ENCODE results near the gene RDH13. TPM values are rescaled to one million over a fixed set of nuclear protein-coding genes. Genes with fewer than 3 reads are reported as not detected.

The RDH13 gene
- total RNA-seq, 1 donor from 2014 or later: 9.0 TPM

DNA sequence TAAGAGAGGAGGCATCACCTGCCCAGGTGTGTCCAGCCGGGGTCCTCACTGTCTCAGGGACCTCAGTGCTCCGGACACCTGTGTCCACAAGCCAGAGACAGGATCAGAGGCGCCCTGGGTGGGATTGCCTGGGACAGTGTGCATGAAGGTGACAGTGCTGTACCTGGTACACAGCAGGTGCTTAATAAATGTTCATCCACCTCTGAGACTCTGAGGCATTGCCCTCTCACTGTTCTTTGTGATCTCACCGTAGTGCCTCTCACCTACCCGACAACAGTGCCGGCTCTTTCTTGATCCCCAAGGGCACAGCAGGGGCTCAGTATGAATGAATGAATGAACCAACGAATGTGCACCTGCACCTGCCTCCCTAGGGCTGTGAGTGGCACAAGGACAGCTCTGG lies 9.2 kb downstream of the RDH13 start:
- Mint-ChIP-seq H3K36me3 (peaks cover 25% of the 10 kb centered on the region), H3K27me3 (ENCODE audit: insufficient read depth, low read depth) (peaks cover 4% of the 10 kb centered on the region), H3K4me3 (no peak overlapping the region), H3K9me3 (no peaks in the 10 kb centered on the region), H3K4me1 (no peaks in the 10 kb centered on the region), H3K27ac (no peak overlapping the region)
- Histone ChIP-seq H3K9me3 (ENCODE audit: low read depth) (no peaks in the 10 kb centered on the region), H2AFZ (replicated peaks) (no peak overlapping the region), H3K4me1 (no peaks in the 10 kb centered on the region), H4K20me1 (ENCODE audit: low read depth) (no peaks in the 10 kb centered on the region), H3K27me3 (no peaks in the 10 kb centered on the region), H3K4me2 (no peak overlapping the region), H3K9ac (no peak overlapping the region), H3K4me3 (no peak overlapping the region), H3K79me2 (ENCODE audit: low read depth) (no peaks in the 10 kb centered on the region), H3K27ac (no peak overlapping the region), H3F3A (ENCODE audit: low read depth) (no peaks in the 10 kb centered on the region), H3K36me3 (no peaks in the 10 kb centered on the region)
- TF ChIP-seq EZH2 (IDR thresholded peaks at IDR 0.05) (no peak), EZH2phosphoT487 (IDR thresholded peaks at IDR 0.05) (no peak)
- TF ChIP-seq, protein P1, sequence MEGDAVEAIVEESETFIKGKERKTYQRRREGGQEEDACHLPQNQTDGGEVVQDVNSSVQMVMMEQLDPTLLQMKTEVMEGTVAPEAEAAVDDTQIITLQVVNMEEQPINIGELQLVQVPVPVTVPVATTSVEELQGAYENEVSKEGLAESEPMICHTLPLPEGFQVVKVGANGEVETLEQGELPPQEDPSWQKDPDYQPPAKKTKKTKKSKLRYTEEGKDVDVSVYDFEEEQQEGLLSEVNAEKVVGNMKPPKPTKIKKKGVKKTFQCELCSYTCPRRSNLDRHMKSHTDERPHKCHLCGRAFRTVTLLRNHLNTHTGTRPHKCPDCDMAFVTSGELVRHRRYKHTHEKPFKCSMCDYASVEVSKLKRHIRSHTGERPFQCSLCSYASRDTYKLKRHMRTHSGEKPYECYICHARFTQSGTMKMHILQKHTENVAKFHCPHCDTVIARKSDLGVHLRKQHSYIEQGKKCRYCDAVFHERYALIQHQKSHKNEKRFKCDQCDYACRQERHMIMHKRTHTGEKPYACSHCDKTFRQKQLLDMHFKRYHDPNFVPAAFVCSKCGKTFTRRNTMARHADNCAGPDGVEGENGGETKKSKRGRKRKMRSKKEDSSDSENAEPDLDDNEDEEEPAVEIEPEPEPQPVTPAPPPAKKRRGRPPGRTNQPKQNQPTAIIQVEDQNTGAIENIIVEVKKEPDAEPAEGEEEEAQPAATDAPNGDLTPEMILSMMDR (IDR thresholded peaks at IDR 0.05): no peak
- DNase-seq (ENCODE audit: low spot score): no peak

GRCh38 chr19:55050749-55051532 lies 12.0 kb downstream of the RDH13 start:
- H3K36me3 ChIP-seq: no peaks in the 10 kb centered on the region
- H3K9me3 Mint-ChIP-seq: no peaks in the 10 kb centered on the region
- H3K27me3 Mint-ChIP-seq (ENCODE audit: insufficient read depth, low read depth): peaks cover 2% of the 10 kb centered on the region
- H3K27ac Mint-ChIP-seq: no peak overlapping the region
- H3K4me1 ChIP-seq: no peaks in the 10 kb centered on the region
- no peak for DNase-seq (ENCODE audit: low spot score)
- H3K4me3 Mint-ChIP-seq: no peak overlapping the region
- H3K4me3 ChIP-seq: no peak overlapping the region
- H3K79me2 ChIP-seq (ENCODE audit: low read depth): no peaks in the 10 kb centered on the region
- no peak overlapping the region for H3K9ac ChIP-seq
- H4K20me1 ChIP-seq (ENCODE audit: low read depth): no peaks in the 10 kb centered on the region
- H3K27me3 ChIP-seq: no peaks in the 10 kb centered on the region
- TF ChIP-seq EZH2 (IDR thresholded peaks at IDR 0.05): no peak
- TF ChIP-seq EZH2phosphoT487 (IDR thresholded peaks at IDR 0.05): no peak
- TF ChIP-seq, protein P1 (IDR thresholded peaks at IDR 0.05): no peak
- H3K36me3 Mint-ChIP-seq: peaks cover 15% of the 10 kb centered on the region
- H3K4me2 ChIP-seq: no peak overlapping the region
- no peak overlapping the region for H2AFZ ChIP-seq (replicated peaks)
- H3F3A ChIP-seq (ENCODE audit: low read depth): no peaks in the 10 kb centered on the region
- no peaks in the 10 kb centered on the region for H3K9me3 ChIP-seq (ENCODE audit: low read depth)
- H3K27ac ChIP-seq: no peak overlapping the region
- H3K4me1 Mint-ChIP-seq: no peaks in the 10 kb centered on the region

DNA sequence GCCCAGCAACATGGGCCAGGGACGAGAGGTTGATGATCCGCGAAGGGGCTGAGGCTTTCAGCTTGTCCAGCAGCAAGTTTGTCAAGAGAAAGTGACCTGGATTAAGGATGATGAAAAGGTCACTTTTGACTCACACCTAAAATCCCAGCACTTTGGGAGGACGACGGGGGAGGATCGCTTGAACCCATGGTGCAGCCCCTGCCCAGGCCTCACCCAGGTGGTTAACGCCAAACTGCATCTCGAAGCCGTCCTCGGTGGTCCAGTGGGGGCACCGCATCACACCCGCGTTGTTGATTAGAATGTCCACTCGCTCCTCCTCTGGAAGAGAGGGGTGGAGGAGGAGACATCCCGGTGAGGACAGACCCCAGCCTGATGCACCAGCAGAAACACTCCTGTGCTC lies 14.5 kb downstream of the RDH13 start:
- Histone ChIP-seq H3K36me3 (no peaks in the 10 kb centered on the region), H3K4me3 (no peak overlapping the region), H4K20me1 (ENCODE audit: low read depth) (no peaks in the 10 kb centered on the region), H3K79me2 (ENCODE audit: low read depth) (no peaks in the 10 kb centered on the region), H3K4me2 (no peak overlapping the region), H3F3A (ENCODE audit: low read depth) (no peaks in the 10 kb centered on the region), H3K27me3 (no peaks in the 10 kb centered on the region), H3K9ac (no peak overlapping the region), H3K27ac (no peak overlapping the region), H3K4me1 (no peaks in the 10 kb centered on the region), H3K9me3 (ENCODE audit: low read depth) (no peaks in the 10 kb centered on the region), H2AFZ (replicated peaks) (no peak overlapping the region)
- Mint-ChIP-seq H3K27ac (no peak overlapping the region), H3K36me3 (peaks cover 15% of the 10 kb centered on the region), H3K9me3 (no peaks in the 10 kb centered on the region), H3K4me1 (no peaks in the 10 kb centered on the region), H3K27me3 (ENCODE audit: insufficient read depth, low read depth) (peaks cover 4% of the 10 kb centered on the region), H3K4me3 (no peak overlapping the region)
- no peak for TF ChIP-seq EZH2phosphoT487 (IDR thresholded peaks at IDR 0.05)
- TF ChIP-seq EZH2 (IDR thresholded peaks at IDR 0.05): no peak
- DNase-seq (ENCODE audit: low spot score): no peak

- peaks cover 13% of the 10 kb centered on the region for H3K36me3 Mint-ChIP-seq
These were observed 15.0 kb downstream of the RDH13 start for GRCh38 chr19:55047951-55048350.

More at GRCh38 chr19:55047951-55048350, 15.0 kb downstream of the RDH13 start:
- Histone ChIP-seq H3K27me3 (no peaks in the 10 kb centered on the region), H3F3A (ENCODE audit: low read depth) (no peaks in the 10 kb centered on the region), H3K4me2 (no peak overlapping the region), H3K79me2 (ENCODE audit: low read depth) (no peaks in the 10 kb centered on the region), H3K9me3 (ENCODE audit: low read depth) (no peaks in the 10 kb centered on the region), H3K4me3 (no peak overlapping the region), H2AFZ (replicated peaks) (no peak overlapping the region), H3K9ac (no peak overlapping the region), H3K36me3 (no peaks in the 10 kb centered on the region), H3K4me1 (no peaks in the 10 kb centered on the region), H4K20me1 (ENCODE audit: low read depth) (no peaks in the 10 kb centered on the region), H3K27ac (no peak overlapping the region)
- Mint-ChIP-seq H3K9me3 (no peaks in the 10 kb centered on the region), H3K4me1 (no peaks in the 10 kb centered on the region), H3K4me3 (no peak overlapping the region), H3K27me3 (ENCODE audit: insufficient read depth, low read depth) (peaks cover 4% of the 10 kb centered on the region), H3K27ac (no peak overlapping the region)
- TF ChIP-seq, protein P1 (IDR thresholded peaks at IDR 0.05): no peak
- TF ChIP-seq EZH2 (IDR thresholded peaks at IDR 0.05): no peak
- DNase-seq (ENCODE audit: low spot score): no peak

All from neural progenitor cell (in vitro differentiated cells).